Loucy (cell line): ENCODE measurements around the gene GNAT2.
A peak's percentile ranks its signal among the peaks of the same experiment; 100 is the strongest.

Experiments used
- H2AFZ ChIP-seq: fragments of 200-600 bp; sonication (generic); 2 replicates; pipeline ENCODE4 v1.6.0; 2016; ENCODE audit warnings: antibody characterized with exemption, mild to moderate bottlenecking, low read length, moderate library complexity
- H3F3A ChIP-seq: fragments of 200-600 bp; 2 replicates; pipeline ENCODE4 v1.6.0; 2016; ENCODE audit warnings: antibody characterized with exemption, low read depth, mild to moderate bottlenecking
- H3K27me3 ChIP-seq: fragments of 200-600 bp; sonication (generic); 2 replicates; pipeline ENCODE4 v1.6.1; 2014; ENCODE audit warnings: low read length, mild to moderate bottlenecking; ENCODE audit not compliant: insufficient read depth, poor library complexity, severe bottlenecking
- H3K36me3 ChIP-seq: fragments of 200-600 bp; sonication (generic); 2 replicates; pipeline ENCODE4 v1.6.1; 2016; ENCODE audit warnings: low read length; ENCODE audit not compliant: insufficient read depth
- H3K4me1 ChIP-seq: fragments of 200-600 bp; sonication (generic); 2 replicates; pipeline ENCODE4 v1.5.1; 2014; ENCODE audit warnings: low read length, mild to moderate bottlenecking; ENCODE audit not compliant: insufficient read depth, poor library complexity, severe bottlenecking
- H3K4me2 ChIP-seq: fragments of 200-600 bp; sonication (generic); 2 replicates; pipeline ENCODE4 v1.6.0; 2014; ENCODE audit warnings: antibody characterized with exemption, low read length, low read depth, mild to moderate bottlenecking; ENCODE audit not compliant: poor library complexity, severe bottlenecking
- H3K4me3 ChIP-seq: fragments of 200-600 bp; sonication (generic); 2 replicates; pipeline ENCODE4 v1.5.1; 2014; ENCODE audit warnings: low read length, mild to moderate bottlenecking, mixed read lengths; ENCODE audit not compliant: poor library complexity, severe bottlenecking
- H3K79me2 ChIP-seq: fragments of 200-600 bp; sonication (generic); 2 replicates; pipeline ENCODE4 v1.6.1; 2014; ENCODE audit warnings: low read length; ENCODE audit not compliant: insufficient read depth
- H3K9ac ChIP-seq: fragments of 200-600 bp; sonication (generic); 2 replicates; pipeline ENCODE4 v1.6.0; 2014; ENCODE audit warnings: mild to moderate bottlenecking, low read depth, low read length, moderate library complexity; ENCODE audit not compliant: poor library complexity, severe bottlenecking
- H3K9me2 ChIP-seq: fragments of 200-600 bp; sonication (generic); replicated peaks from 2 replicates; pipeline ENCODE4 v1.6.1; 2016; ENCODE audit warnings: low read depth, low read length, mixed read lengths
- H3K9me3 ChIP-seq: fragments of 200-600 bp; sonication (generic); 2 replicates; pipeline ENCODE4 v1.6.1; 2014; ENCODE audit warnings: mild to moderate bottlenecking, antibody characterized with exemption, low read length, low read depth; ENCODE audit not compliant: insufficient read depth
- H4K20me1 ChIP-seq: fragments of 200-600 bp; sonication (generic); 2 replicates; pipeline ENCODE4 v1.6.0; 2014; ENCODE audit warnings: antibody characterized with exemption, low read length, mild to moderate bottlenecking; ENCODE audit not compliant: insufficient read depth, poor library complexity, severe bottlenecking
- EZH2phosphoT487 ChIP-seq: fragments of 200-600 bp; IDR thresholded peaks from 2 replicates; pipeline ENCODE4 v1.6.1; 2018; ENCODE audit warnings: antibody characterized with exemption, mild to moderate bottlenecking, moderate library complexity, borderline replicate concordance
- TF ChIP-seq, protein P1 (sequence below): fragments of 200-600 bp; sonication (generic); conservative IDR thresholded peaks from 2 replicates; pipeline ENCODE4 v1.5.1; 2014; ENCODE audit warnings: mild to moderate bottlenecking, antibody characterized with exemption, low read length

The GNAT2 gene

DNA sequence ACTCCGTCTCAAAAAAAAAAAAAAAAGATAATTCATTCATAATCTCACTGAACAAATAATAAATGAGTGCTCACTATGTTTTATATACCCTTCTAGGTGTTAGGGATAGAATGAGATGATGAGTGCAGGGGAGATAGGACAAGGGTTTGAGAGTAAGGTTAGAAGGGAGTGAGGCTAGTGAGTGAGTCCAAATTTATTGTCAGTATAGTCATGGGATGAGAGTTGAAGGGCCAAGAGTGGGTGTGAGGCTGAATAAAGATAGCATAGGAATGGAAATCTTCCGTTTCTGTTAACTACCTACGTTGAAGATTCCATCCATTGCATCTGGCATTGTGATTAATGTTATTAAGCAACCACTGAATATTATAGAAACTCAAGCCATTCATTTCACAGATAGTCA, 54.2 kb downstream of the GNAT2 start:
- Histone ChIP-seq H3K79me2 (peaks cover 99% of the 10 kb centered on the region), H3K4me3 (no peak overlapping the region), H3K9ac (no peak overlapping the region), H3K27me3 (no peaks in the 10 kb centered on the region), H4K20me1 (peaks cover 79% of the 10 kb centered on the region), H3K36me3 (no peaks in the 10 kb centered on the region), H3K9me3 (no peaks in the 10 kb centered on the region), H3K4me2 (no peak overlapping the region), H3K4me1 (peaks cover 23% of the 10 kb centered on the region), H2AFZ (no peak overlapping the region), H3F3A (no peaks in the 10 kb centered on the region), H3K9me2 (no peaks in the 10 kb centered on the region)
- TF ChIP-seq EZH2phosphoT487, result no peak
- TF ChIP-seq, protein P1, sequence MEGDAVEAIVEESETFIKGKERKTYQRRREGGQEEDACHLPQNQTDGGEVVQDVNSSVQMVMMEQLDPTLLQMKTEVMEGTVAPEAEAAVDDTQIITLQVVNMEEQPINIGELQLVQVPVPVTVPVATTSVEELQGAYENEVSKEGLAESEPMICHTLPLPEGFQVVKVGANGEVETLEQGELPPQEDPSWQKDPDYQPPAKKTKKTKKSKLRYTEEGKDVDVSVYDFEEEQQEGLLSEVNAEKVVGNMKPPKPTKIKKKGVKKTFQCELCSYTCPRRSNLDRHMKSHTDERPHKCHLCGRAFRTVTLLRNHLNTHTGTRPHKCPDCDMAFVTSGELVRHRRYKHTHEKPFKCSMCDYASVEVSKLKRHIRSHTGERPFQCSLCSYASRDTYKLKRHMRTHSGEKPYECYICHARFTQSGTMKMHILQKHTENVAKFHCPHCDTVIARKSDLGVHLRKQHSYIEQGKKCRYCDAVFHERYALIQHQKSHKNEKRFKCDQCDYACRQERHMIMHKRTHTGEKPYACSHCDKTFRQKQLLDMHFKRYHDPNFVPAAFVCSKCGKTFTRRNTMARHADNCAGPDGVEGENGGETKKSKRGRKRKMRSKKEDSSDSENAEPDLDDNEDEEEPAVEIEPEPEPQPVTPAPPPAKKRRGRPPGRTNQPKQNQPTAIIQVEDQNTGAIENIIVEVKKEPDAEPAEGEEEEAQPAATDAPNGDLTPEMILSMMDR, result no peak

DNA sequence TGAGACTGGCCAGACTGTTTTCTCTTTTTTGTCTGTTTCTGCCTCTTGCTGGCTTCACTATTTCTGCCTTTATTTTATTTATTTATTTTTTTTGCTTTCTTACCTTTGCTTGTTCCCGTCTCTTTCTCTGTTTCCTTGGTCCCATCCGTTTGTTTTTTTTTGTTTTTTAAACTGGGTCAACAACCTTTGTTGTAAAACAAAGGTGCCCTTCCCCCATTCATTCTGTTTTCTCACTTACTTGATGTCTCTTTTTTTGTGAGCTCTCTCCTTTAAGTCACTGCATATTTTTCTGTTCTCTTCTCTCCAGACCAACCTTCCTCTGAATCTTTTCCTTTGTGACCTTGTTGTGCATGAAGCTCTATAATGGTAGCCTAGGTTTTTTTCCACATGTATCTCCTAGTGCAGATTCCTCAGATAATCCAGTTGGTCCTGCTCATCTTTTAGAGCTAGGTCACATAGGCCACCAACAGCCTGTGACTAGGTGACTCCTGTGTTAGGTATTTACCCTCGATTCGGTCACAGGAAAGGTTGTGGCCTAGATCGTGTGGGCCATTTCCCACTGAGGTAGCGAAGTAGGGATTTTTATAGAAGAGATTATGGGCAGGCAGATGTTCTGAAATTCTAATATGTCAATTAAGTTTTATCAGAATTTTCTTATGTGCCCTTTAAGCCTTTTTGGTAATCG, 55.1 kb downstream of the GNAT2 start:
- Histone ChIP-seq H3K9me3 (no peaks in the 10 kb centered on the region), H3K9ac (no peak overlapping the region), H3K27me3 (no peaks in the 10 kb centered on the region), H3K4me1 (peaks cover 27% of the 10 kb centered on the region), H2AFZ (no peak overlapping the region), H4K20me1 (peaks cover 79% of the 10 kb centered on the region), H3K79me2 (peaks cover 99% of the 10 kb centered on the region), H3F3A (no peaks in the 10 kb centered on the region), H3K9me2 (no peaks in the 10 kb centered on the region), H3K36me3 (no peaks in the 10 kb centered on the region), H3K4me3 (no peak overlapping the region), H3K4me2 (no peak overlapping the region)
- TF ChIP-seq, protein P1, result no peak
- TF ChIP-seq EZH2phosphoT487, result no peak

DNA sequence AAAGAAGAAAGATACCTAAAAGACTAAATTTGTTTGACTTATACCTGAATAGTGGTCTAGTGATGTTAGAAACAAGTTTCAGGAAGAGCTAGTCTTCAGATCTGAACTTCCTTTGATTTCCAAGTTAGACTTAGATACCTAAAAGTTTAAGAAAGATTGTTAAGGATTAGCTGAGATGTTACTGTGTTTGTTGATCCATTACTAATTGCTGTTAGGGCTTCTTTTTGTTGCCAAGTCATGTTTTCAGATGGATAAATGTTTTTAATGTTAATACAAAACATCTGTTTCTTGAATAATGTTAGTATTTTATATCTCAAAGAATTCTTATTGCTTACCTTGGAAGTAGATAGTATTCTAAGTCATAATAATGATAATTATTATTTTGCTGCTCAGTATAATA, 59.4 kb downstream of the GNAT2 start:
- TF ChIP-seq, protein P1, result no peak
- TF ChIP-seq EZH2phosphoT487, result no peak
- Histone ChIP-seq H4K20me1 (peaks cover 86% of the 10 kb centered on the region), H3K4me1 (peaks cover 38% of the 10 kb centered on the region), H3K9me3 (no peaks in the 10 kb centered on the region), H3K27me3 (no peaks in the 10 kb centered on the region), H3K9ac (peak overlapping the region; percentile 20), H3F3A (no peaks in the 10 kb centered on the region; the same call in 1 of the 2 replicates), H3K79me2 (peaks cover 99% of the 10 kb centered on the region), H3K9me2 (no peaks in the 10 kb centered on the region), H3K4me3 (no peak overlapping the region), H2AFZ (no peak overlapping the region), H3K36me3 (no peaks in the 10 kb centered on the region), H3K4me2 (peak overlapping the region; percentile 17)
